Brain microvascular endothelial cell (primary cell): ENCODE results near the gene TNNI2.

Source experiments
- DNase-seq: peaks from one replicate; pipeline ENCODE4 v3.0.0-alpha.2; 2020
- H3K27ac ChIP-seq: fragments of 250-450 bp; sonication (Bioruptor Pico); 2 replicates; pipeline ENCODE4 v1.5.1; 2020; ENCODE audit warnings: mild to moderate bottlenecking, moderate library complexity
- H3K27me3 ChIP-seq: fragments of 250-450 bp; sonication (Bioruptor Pico); replicated peaks from 2 replicates; pipeline ENCODE4 v1.5.1; 2020; ENCODE audit warnings: mild to moderate bottlenecking
- H3K36me3 ChIP-seq: fragments of 250-450 bp; sonication (Bioruptor Pico); replicated peaks from 2 replicates; pipeline ENCODE4 v1.5.1; 2020; ENCODE audit warnings: mild to moderate bottlenecking
- H3K4me3 ChIP-seq: 2 replicates; pipeline ENCODE4 v1.5.1; 2011; ENCODE audit warnings: low read depth, mild to moderate bottlenecking, control low read depth, low read length, moderate library complexity
- CTCF ChIP-seq: IDR thresholded peaks from 2 replicates; pipeline ENCODE4 v1.5.1; 2011; ENCODE audit warnings: low read depth, mild to moderate bottlenecking, moderate library complexity, low read length, control low read depth, inconsistent platforms; ENCODE audit errors: missing control alignments
- in situ Hi-C: cut with HindIII; loops from 2 replicates; pipeline ENCODE4 v1.10.0; 2017; ENCODE audit warnings: low sequenced_read_pairs, low pct_ligation_motif_present

The TNNI2 gene

DNA sequence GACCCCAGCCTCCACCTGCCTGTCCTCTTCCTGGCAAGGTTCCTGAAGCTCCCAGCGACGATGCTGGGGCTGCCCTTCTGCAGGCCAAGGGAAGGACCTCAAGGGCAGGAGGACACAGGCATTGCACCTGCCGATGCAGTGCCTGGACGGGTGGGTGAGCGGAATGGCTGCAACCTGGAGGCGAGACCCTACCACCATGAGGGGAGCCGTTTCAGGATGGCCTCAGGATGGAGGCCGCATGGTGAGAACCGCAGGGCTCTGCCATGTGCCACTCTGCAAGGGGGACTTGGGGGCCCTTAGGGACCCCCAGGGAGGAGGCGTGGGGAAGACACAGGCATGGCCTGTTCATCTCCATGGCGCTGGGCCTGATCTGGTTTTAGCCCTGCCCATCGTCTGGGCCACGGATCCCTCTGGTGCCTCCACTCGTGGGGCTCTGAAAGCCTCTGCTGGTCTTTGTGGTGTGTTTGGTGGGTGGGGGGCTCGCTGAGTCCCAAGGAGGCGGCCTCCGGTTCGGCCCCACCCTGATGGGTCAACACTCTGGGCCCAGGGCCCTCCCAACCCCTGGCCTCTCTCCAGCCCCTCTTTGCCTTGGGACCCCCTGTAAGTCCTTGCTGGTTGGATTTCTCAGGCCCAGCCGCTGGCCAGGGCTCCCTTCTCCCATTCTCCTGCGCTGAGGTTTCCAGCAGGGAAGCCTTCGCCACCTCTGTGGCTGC lies 12.8 kb downstream of the TNNI2 start:
- TF ChIP-seq CTCF: no peak
- Histone ChIP-seq H3K27ac (no peak overlapping the region), H3K27me3 (no peaks in the 10 kb centered on the region), H3K4me3 (no peak overlapping the region), H3K36me3 (no peaks in the 10 kb centered on the region)
- in situ Hi-C loops: no loop called here
- DNase-seq: no peak

DNA sequence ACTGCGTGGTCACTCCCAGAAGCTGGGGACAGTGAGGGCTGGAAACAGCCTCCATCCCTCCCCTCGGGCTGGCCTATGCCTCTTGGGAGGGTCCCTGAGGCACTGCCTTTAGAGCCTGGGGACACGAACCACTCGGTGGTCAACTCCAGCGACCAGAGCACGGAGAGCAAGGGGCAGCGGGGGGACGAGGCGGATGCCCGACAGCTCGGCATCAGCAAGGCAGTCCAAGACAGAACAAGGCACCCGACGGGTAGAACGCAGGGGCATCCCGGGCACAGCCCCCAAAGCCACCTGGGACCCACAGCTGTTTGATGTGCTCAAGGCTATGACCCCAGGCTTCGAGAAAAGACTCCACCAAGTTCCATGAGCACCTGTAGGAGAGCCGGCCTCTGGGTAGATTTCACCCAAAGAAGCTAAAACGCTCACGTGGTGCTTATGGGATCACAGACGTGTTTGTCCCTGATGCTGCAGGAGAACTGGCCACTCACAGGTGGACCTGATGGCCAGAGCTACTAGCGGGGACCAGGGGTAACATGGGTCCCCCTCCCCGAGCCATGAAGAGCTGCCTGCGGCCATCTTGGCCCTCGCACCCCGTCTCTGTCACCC lies 13.6 kb downstream of the TNNI2 start:
- in situ Hi-C loops: no loop called here
- no peak for TF ChIP-seq CTCF
- Histone ChIP-seq H3K36me3 (no peaks in the 10 kb centered on the region), H3K27ac (no peak overlapping the region), H3K27me3 (no peaks in the 10 kb centered on the region), H3K4me3 (no peak overlapping the region)
- no peak for DNase-seq

GRCh38 chr11:1852877-1853276 lies 14.1 kb downstream of the TNNI2 start, which contains the start of gene LSP1:
Gene LSP1 (plus strand): TSS chr11:1853084. CDS start chr11:1853145, 61 bp downstream.
- Histone ChIP-seq H3K36me3 (no peaks in the 10 kb centered on the region), H3K27me3 (no peaks in the 10 kb centered on the region), H3K4me3 (no peak within 1 kb of the TSS), H3K27ac (no peak within 1 kb of the TSS)
- no peak for TF ChIP-seq CTCF
- no peak for DNase-seq
- in situ Hi-C loops: no loop called here

- Histone ChIP-seq H3K27ac (no peak overlapping the region), H3K36me3 (no peaks in the 10 kb centered on the region), H3K4me3 (no peak overlapping the region), H3K27me3 (no peaks in the 10 kb centered on the region)
- DNase-seq: no peak
- in situ Hi-C loops: no loop called here
- no peak for TF ChIP-seq CTCF
Observed at GRCh38 chr11:1853376-1854131, 14.8 kb downstream of the TNNI2 start.

DNA sequence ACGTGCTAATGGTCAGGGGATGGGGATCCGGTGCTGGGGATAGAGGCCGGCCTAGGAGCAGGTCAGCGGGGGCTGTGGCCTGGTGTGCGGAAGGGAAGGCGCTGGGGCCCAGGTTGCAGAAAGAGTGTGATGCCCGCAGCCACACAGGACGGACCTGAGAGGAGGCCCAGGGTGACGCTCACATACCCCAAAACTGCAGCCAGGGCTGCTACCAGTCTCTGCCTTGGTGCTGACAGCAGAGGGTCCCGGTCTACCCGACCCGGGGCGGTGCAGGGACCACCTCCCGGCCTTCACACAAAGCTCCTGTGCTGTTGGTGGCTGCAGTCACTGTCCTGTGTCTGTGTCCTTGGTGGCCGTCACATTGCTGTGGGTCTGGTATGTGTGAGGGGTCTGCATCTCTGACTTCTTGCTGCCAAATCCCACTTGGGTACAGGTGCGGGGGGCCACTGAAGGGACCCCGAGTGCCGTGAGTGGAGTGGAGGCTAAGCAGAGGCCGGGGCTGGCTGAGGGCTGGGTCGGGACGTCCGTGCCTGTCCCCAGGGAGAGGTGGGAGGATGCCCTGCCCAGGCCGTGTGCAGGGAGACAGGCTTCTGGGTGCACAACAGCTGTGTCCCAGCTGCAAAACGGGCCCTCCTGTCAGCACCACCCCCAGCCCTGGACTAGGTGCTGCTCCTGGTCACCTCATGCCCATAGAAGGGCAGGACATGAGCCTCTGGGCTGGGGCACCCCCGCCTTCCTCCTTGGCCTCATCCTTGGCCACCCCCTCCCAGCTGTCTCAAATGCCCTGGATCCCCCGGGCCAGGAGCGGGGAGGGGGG lies 15.6 kb downstream of the TNNI2 start:
- TF ChIP-seq CTCF: no peak
- in situ Hi-C loops: no loop called here
- no peak for DNase-seq
- Histone ChIP-seq H3K27ac (no peak overlapping the region), H3K4me3 (no peak overlapping the region), H3K36me3 (no peaks in the 10 kb centered on the region), H3K27me3 (no peaks in the 10 kb centered on the region)
